GM20431 (cell line): ENCODE measurements around the gene CNKSR1.

Experiments
- in situ Hi-C: fragments of 300-500 bp; cut with MseI, MboI; formaldehyde crosslinking; loops from one replicate; pipeline ENCODE4 v1.15.0; 2020; ENCODE audit warnings: low sequenced_read_pairs; ENCODE audit not compliant: unreplicated experiment

The CNKSR1 gene

DNA sequence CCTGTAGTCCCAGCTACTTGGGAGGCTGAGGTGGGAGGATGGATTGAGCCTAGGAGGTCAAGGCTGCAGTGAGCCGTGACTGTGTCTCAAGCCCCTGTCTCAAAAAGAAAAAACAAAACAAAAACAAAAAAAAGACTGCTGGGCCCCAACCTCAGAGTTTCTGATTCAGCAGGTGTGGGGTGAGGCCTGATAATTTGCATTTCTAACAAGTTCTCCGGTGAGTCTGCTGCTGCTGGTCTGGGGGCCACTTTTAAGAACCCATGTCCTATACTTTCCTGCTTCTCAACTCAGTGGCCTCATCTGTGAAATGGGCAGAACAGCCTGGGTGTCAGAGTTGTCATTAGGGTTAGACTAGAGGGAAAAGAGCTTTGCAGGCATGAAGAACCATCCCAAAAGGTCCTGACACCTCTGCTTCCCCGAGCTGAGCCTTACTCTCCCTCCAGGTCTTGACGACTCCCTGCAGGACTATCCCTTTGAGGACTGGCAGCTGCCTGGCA lies 2.8 kb downstream of the CNKSR1 start:
- in situ Hi-C loops = no loop called here

DNA sequence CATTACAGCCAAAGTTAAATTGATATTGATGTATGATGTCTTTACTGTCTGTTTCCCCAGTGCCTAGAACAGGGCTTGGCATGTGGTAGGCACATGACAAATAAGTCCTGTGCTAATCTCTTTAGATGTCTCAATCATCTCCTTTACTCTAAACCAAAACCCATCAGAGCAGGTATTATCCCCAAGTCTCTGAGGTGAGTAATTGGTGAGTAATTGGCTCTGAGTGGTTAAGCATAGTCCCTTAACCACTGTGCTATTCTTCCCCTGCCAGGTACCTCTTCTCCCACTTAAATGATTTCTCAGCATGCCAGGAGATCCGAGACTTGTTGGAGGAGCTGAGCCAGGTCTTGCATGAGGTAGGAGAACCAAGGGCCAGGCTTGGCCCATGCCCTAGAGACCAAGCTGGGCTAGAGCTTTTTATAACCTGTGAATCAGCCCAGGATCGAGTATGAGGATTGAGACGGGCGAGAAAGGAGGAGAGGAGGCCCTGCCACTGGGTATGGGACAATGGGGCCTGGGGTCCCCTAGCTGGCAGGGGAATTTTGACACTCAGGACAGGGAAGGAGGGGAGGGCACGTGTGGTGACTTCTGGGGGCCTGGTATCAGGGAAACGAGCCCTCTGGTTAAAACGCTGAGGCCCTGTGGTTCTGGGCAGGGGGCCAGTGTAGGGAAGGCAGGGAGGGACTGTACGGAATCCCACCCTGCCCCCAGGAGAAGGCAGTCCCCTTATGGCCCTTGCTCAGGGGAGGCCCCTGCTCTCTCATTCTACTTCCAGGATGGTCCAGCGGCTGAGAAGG lies 4.5 kb downstream of the CNKSR1 start:
- in situ Hi-C loops = no loop called here

DNA sequence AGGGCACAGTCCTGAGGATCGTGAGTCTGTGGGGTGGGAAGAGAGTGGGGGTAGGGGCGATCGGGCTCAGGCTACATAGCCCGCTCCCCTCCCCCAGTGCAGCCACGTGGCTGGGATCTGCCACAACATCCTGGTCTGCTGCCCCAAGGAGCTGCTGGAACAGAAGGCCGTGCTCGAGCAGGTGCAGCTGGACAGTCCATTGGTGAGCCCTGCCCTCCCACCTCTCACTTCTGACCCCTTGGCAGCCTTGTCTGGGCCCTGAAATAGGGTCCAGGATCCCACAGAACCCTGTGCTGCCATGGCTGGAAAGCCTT lies 5.0 kb downstream of the CNKSR1 start:
- in situ Hi-C loops = no loop called here

- in situ Hi-C loops = no loop called here
Measured at GRCh38 chr1:26184086-26184485, 6.8 kb downstream of the CNKSR1 start.

- in situ Hi-C loops = no loop called here
Measured at GRCh38 chr1:26184883-26185282, 7.6 kb downstream of the CNKSR1 start.

- in situ Hi-C loops = no loop called here
Measured at GRCh38 chr1:26187882-26188281, 10.6 kb downstream of the CNKSR1 start.

DNA sequence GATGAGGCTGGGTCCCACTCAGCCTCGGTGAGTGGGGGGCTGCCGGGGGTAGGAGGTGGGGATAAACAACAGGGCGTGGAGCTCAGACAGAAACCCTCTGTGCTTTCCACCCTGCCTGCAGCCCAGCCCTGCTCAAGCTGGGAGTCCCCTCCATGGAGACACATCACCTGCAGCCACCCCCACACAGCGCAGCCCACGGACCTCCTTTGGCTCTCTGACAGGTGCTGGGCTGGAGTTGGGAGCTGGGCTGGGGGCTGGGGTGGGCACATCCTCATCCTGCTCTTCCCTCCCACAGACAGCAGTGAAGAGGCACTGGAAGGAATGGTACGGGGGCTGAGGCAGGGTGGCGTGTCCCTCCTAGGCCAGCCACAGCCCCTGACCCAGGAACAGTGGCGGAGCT lies 11.2 kb downstream of the CNKSR1 start:
- in situ Hi-C loops = no loop called here

GRCh38 chr1:26189331-26189730 lies 12.0 kb downstream of the CNKSR1 start:
- in situ Hi-C loops = no loop called here

- in situ Hi-C loops = no loop called here
Measured at GRCh38 chr1:26189751-26190275, 12.5 kb downstream of the CNKSR1 start.

- in situ Hi-C loops = no loop called here
Measured at GRCh38 chr1:26190373-26190987, 13.2 kb downstream of the CNKSR1 start, which contains the start of gene CATSPER4. CATSPER4 (plus strand) TSS chr1:26190602; CDS start chr1:26190628, 26 bp downstream.

- in situ Hi-C loops = no loop called here
Measured at GRCh38 chr1:26191739-26192138, 14.4 kb downstream of the CNKSR1 start.

DNA sequence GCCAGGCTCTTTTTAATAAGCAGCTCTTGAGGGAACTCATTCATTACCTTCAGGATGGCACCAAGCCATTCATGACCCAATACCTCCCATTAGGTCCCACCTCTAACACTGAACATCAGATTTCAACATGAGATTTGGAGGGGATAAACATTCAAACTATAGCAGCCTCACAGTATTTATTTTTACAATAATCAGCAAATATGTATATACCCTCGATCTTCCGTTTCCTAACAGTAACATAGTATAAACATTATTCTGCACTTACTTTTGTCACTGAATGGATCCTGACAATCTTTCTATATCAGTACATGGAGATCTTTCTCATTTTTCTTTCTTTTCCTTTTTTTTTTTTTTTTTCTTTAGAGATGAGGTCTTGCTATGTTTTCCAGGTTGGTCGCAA lies 18.5 kb downstream of the CNKSR1 start:
- in situ Hi-C loops = no loop called here

GRCh38 chr1:26197301-26197700 lies 20.0 kb downstream of the CNKSR1 start:
- in situ Hi-C loops = no loop called here

DNA sequence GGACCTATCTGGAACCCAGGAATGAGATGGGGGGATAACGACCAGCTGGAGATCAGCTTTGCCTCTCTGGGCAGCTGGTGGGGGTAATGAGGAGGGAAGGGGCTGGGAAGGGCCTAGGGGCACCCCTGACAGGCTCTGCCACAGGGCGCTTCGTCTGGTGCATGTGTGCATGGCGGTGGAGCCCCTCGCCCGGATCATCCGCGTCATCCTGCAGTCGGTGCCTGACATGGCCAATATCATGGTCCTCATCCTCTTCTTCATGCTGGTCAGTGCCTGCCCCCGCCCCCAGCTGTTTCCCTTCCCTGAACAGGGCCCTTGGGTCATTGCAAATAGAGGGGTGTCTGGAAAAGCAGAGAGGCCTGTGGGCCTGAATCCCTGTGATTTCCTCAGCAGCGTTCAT lies 20.5 kb downstream of the CNKSR1 start:
- in situ Hi-C loops = no loop called here

- in situ Hi-C loops = no loop called here
Measured at GRCh38 chr1:26200413-26200812, 23.1 kb downstream of the CNKSR1 start.

GRCh38 chr1:26203642-26204318 lies 26.5 kb downstream of the CNKSR1 start:
- in situ Hi-C loops = no loop called here

GRCh38 chr1:26210147-26210870 lies 33.0 kb downstream of the CNKSR1 start:
- in situ Hi-C loops = no loop called here

GRCh38 chr1:26212726-26213125 lies 35.4 kb downstream of the CNKSR1 start:
- in situ Hi-C loops = no loop called here

GRCh38 chr1:26213335-26213905 lies 36.1 kb downstream of the CNKSR1 start:
- in situ Hi-C loops = no loop called here

DNA sequence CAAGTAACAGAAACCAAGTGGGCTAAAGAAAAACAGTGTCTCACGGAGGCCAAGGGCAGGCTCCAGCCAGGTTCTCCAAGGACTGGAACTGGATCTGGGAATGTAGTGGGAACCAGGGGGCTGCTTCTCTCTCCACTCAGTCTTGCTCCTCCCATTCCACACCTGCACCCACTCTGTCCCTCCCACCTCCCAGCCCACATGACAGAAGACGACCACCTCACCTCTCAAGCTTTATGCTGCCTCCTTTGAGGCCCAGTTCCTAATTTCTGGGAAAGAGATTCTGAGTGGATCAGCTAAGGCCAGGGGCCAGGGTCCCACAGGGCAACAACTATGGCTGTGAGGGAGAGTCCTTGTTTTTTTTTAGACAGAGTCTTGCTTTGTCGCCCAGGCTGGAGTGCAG lies 38.0 kb downstream of the CNKSR1 start:
- in situ Hi-C loops = no loop called here
